HG02885 (cell line): Measurements from ENCODE around the gene COQ8B.
A peak's percentile ranks its signal among the peaks of the same experiment; 100 is the strongest.
"Not testable (repeated sequence)": the region's sequence is repeated elsewhere in the genome, so short reads cannot be mapped to it uniquely, and the experiment has no call there.

ENCODE experiments used
- ATAC-seq: cut with Tn5 transposase; IDR thresholded peaks from one replicate; pipeline ENCODE4 v1.9.1; 2021; ENCODE audit warnings: mild to moderate bottlenecking; ENCODE audit not compliant: unreplicated experiment, poor library complexity

Gene COQ8B

DNA sequence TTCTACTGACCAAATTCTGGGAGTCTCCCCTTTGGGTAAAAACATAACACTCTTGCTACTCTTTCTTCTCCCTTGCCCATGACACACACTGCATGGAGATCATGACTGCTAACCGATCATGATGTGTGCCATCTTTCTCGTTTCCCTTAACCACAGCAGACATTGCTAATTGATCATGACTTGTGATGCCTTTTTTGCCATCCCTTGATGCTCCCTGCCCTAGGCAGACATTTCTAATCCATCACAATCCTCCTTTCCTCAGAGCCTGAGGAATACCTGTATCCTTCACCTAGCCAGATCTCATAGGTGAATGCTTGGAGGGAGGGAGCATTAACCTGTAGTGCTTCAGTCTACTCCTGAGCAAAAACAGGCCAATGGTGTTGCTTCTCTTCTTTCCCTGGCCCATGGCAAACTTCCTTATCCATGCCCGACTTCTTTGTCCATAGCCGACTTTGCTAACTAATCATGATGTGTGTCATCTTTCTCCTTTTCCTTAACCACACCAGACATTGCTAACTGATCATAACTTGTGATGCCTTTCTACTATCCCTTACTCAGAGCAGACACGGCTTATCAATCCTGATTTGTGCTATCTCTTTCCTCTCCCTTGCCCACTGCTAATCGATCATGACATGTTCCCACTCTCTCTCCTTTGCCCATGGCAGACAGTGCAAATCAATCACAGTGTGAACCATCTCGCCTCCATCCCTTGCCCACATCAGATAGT is 44.0 kb downstream of the COQ8B start:
- no peak for ATAC-seq

- ATAC-seq, result no peak
These were observed 44.6 kb downstream of the COQ8B start for GRCh38 chr19:40672038-40672437.

- ATAC-seq, result no peak
These were observed 45.3 kb downstream of the COQ8B start for GRCh38 chr19:40671404-40671803.

- no peak for ATAC-seq
These were observed 47.6 kb downstream of the COQ8B start for GRCh38 chr19:40668991-40669614.

GRCh38 chr19:40667602-40668001 is 49.1 kb downstream of the COQ8B start:
- ATAC-seq, result no peak

DNA sequence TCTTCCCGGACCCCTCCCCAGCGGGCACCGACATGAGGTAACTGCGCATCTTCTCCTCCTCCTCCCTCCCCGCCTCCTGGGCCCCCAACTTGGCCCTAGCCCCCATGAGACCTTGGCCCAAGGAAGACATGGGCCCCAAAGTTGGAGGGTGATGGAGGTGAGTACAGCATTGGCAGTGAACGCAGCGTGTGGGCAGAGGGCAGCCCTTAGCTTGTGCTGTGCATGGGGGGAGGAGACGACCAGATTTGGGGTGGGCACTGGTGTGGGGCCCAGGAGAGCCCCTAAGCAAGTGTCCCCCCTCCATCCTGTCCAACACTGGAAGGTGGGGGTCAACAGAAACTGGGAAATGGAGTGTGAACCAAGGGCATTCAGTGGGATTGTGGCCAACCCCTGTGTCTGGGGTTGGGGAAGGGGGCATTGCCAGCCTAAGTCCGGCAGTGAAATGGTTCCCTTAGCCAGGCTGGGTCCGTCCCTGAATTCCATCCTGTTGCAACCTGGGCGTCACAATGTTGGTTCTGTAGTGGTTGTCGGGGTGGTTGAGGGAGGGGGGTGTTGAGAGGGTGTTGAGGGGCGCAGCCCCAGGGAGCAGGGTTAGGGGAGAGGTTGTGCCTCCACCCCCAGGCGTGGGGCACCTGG is 49.8 kb downstream of the COQ8B start:
- ATAC-seq, result no peak

GRCh38 chr19:40663695-40664692 is 52.7 kb downstream of the COQ8B start:
- ATAC-seq, result peak; percentile 6

- peak; percentile 81 for ATAC-seq
These were observed 53.6 kb downstream of the COQ8B start for GRCh38 chr19:40662925-40663694.

GRCh38 chr19:40661616-40662015 is 55.1 kb downstream of the COQ8B start:
- no peak for ATAC-seq

- no peak for ATAC-seq
These were observed 57.1 kb downstream of the COQ8B start for GRCh38 chr19:40659566-40659965.

GRCh38 chr19:40659116-40659515 is 57.6 kb downstream of the COQ8B start:
- ATAC-seq, result no peak

DNA sequence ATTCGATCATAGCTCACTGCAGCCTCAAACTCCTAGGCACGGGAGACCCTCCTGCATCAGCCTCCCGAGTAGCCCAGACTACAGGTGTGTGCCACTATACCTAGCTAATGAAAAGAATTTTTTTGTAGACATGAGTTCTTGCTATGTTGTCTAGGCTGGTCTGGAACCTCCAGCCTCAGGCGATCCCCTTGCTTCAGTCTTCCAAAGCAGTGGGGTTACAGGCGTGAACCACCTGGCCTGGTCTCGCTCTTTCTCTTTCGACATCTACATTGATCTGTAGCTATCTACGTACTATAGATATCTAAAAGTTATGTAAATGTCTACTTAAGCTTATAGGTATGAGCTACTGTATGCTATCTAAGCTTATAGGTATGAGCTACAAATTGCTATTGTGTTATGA is 58.7 kb downstream of the COQ8B start:
- ATAC-seq, result no peak

- not testable (repeated sequence) for ATAC-seq
These were observed 61.0 kb downstream of the COQ8B start for GRCh38 chr19:40655684-40656083.

DNA sequence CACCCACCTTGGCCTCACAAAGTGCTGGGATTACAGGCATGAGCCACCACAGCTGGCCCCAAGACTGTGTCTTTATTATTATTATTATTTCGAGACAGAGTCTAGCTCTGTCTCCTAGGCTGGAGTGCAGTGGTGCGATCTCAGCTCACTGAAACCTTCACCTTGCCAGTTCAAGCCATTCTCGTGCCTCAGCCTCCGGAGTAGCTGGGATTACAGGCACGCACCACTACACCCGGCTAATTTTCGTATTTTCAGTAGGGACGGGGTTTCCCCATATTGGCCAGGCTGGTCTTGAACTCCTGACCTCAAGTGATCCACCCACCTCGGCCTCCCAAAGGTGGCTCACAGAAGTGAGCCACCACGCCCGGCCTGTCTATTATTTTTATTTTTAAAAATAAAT is 64.4 kb downstream of the COQ8B start:
- not testable (repeated sequence) for ATAC-seq

- ATAC-seq, result no peak
These were observed 65.9 kb downstream of the COQ8B start for GRCh38 chr19:40650749-40651305.

DNA sequence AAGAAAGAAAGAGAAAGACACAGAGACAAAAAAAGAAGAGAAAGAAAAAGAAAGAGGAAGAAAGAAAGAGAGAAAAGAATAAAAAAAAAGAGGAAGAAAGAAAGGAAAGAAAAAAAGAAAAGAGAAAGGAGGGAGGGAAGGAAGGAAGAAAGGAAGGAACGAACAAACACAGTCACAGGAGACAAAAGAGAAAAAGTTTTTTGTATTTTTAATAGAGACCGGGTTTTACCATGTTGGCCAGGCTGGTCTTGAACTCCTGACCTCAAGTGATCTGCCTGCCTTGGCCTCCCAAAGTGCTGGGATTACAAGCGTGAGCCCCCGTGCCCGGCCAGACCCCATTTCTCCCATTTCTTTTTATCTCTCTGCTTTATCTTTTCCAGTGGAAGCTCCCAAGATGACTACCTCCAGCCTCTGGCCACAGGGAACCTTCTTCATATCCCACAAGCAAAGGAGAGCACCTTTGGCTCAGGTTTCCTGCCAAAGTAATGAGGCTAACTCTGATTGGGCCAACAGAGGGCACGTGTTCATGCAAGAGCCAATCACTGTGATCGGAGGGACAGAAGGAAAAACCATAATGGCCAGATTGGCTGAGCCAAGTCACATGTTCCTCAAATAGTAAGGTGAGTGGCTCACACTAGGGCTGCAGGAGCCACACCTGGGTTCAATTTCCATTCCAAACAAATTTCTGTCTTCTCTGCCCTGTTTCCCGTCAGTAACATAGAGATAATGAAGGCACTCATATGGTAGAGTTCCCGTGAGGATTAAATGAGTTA is 66.6 kb downstream of the COQ8B start:
- ATAC-seq, result not testable (repeated sequence)

DNA sequence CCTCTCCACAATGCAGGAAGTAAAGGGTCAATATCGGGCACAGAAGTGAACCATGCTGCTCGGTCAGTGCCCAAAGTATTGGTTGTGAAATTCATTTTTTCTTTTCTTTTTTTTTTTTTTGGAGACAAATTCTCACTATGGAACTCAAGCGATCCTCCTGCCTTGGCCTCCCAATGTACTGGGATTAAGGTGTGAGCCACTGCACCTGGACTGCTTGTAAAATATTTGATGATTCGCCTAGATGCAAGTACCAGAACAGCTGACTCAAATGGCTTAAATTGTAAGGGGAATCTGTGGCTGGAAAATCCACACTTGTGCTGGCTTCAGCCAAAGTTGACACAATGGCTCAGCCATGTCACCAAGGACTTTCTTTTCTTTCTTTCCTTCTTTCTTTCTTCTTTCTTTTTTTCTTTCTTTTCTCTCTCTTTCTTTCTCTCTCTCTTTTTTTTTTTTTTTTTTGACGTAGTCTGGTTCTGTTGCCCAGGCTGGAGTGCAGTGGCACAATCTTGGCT is 69.9 kb downstream of the COQ8B start:
- ATAC-seq, result no peak

DNA sequence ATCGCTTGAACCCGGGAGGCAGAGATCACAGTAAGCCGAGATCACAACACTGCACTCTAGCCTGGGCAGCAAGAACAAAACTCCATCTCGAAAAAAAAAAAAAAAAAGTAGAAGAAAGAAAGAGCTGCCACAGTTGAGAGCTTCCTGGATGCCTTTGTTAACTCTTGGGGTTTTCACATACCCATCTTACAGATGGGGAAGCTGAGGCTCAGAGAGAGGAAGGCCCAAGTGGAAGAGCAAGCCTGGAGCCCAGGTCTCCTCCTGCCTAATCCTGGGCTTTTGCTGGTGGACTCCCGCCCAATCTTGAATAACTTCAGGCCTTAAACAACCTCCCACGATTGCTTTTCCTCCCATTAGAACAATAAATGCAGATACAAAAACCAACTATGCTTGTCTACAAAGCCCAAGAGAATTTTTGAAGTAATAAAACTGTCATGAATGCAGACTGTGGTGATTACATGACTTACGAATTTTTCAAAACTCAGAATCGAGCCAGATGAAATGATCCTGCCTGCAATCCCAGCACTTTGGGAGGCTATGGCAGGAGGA is 73.9 kb downstream of the COQ8B start:
- no peak for ATAC-seq
